Pancreas (tissue), 10 donors: ENCODE data around the gene CES2. TPM values are rescaled to one million over a fixed set of nuclear protein-coding genes. Genes with fewer than 3 reads are reported as not detected.

Source experiments
- ATAC-seq, 4 donors: fragments of 200-7000 bp; cut with Tn5 transposase; one replicate each; pipeline versions ENCODE4 v1.8.0 to v1.9.1; 2020; ENCODE audit warnings: mild to moderate bottlenecking in 4 of 4, moderate library complexity in 4 of 4
- DNase-seq, 6 donors: peaks; one replicate each; pipeline ENCODE4 v3.0.0-alpha.2; 2020
- FAIRE-seq: peaks from 2 replicates; lab custom pipeline; 2012; peaks lifted over from hg19 to GRCh38; lab: Jason Lieb, UNC
- H3K27ac ChIP-seq, 4 donors: fragments of 200-600 bp; sonication (generic); 1 replicate in 3 of 4; 2 replicates in 1 of 4; pipeline versions ENCODE4 v1.5.0 to v1.8.0; 2020
- H3K27me3 ChIP-seq, 4 donors: fragments of 200-600 bp; one replicate each; pipeline ENCODE4 v1.8.0; 2021
- H3K36me3 ChIP-seq, 3 donors: fragments of 200-600 bp; sonication (generic) in 1 of 3; one replicate each; pipeline versions ENCODE4 v1.5.0 to v1.8.0; 2020 to 2021
- H3K4me1 ChIP-seq, 3 donors: fragments of 200-600 bp; one replicate each; pipeline ENCODE4 v1.8.0; 2021
- H3K4me3 ChIP-seq, 4 donors: fragments of 200-600 bp; sonication (generic) in 2 of 4; one replicate each; pipeline versions ENCODE4 v1.5.0 to v1.8.0; 2020 to 2021
- H3K9me3 ChIP-seq, 4 donors: fragments of 200-600 bp; one replicate each; pipeline ENCODE4 v1.8.0; 2021
- CTCF ChIP-seq, 4 donors: fragments of 200-600 bp; sonication (generic) in 3 of 4; IDR thresholded peaks; one replicate each; pipeline versions ENCODE4 v1.5.0 to v1.8.0; 2021; ENCODE audit warnings: antibody characterized with exemption in 4 of 4
- WGBS, 2 donors: extraction: QIAGEN DNeasy Blood & Tissue Kit; methylation state at CpG; one replicate each; pipeline ENCODE4 v1.1.7; 2013; 5-methylcytosine and 5-hydroxymethylcytosine counted together
- intact Hi-C, 3 donors: fragments of 100-400 bp; cut with DNase I; formaldehyde crosslinking; loops; one replicate each; pipeline versions ENCODE4 v1.11.1 to v1.14.2; 2022
- polyA plus RNA-seq, 2 donors: library from polyadenylated mRNA; stranded (reverse); fragments of 200-250 nt; gene quantifications; one replicate each; pipeline ENCODE4 v1.2.3, GENCODE V29; 2013
- total RNA-seq, 6 donors: library from RNA; stranded (reverse); fragmentation: NEBNext Ultra II Directional in 4 of 6; extraction: Animal tissue kit (Norgen Biotek cat#: 25700) in 4 of 6; gene quantifications; one replicate each; pipeline versions ENCODE4 v1.2.1 to v1.2.4, GENCODE V29; 2021 to 2023
- donor health status: healthy with polysubstance abuse.
- donor health status: DM: no; HTN: no; CAD: no; lungs with moderate emphysema.
- donor health status: DM: no; HTN: no; CAD: no.
- donor health status: control.
- donor health status: control.
- donor health status: Bipolar disorder and iron deficiency.
- donor health status: DM: yes; HTN: yes; CAD: no.
- donor health status: DM: no; HTN: no; CAD: no.
- donor health status: DM: no; HTN: no; CAD: no.
- donor health status: DM: yes; HTN: yes; CAD: no.

The CES2 gene
- total and polyA plus RNA-seq, 8 donors, result 14.3 to 23.1 (median 17.3) TPM

DNA sequence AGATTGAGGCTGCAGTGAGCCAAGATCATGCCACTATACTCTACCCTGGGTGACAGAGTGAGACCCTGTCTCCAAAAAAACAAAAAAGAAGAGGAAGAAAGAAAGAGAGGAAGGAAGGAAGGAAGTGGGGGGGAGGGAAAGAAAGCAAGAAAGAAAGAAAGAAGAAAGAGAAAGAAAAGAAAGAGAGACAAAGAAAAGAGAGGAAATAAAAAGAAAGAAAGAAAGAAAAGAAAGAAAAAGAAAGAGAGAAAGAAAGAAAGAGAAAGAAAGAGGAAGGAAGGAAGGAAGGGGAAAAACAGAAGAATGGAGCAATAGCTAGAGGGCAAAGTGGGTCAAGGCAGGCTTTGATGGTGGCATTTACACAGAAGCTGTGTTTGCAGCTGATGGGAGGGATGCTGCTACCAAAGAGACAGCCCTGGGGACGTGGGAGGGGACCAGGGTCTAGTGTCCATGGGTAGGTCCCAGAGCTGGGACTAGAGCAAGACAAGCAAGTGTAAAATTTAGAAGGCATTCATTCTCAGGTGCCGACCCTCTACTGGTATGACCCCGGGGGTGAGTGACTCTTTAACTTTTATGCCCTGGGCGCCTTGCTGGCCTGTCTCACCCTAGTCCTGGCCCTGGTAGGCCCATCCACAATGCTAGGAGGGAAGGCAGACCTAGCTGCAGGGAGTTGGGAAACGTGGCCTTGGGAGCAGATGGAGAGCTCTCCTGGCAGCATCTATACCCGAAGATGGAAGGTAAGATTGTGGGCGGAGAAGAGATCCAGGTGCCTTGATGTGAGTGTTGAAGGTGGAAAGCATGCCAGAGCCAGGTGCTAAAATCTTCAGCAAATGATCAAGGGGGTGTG, 23.8 kb downstream of the CES2 start:
- ATAC-seq (peak in 3 of 4 donors; percentile 39 to 68 (median 59)), FAIRE-seq (no peak), DNase-seq (peak in 2 of 6 donors; percentile 38 to 51)
- H3K27ac ChIP-seq, result no peak overlapping the region
- WGBS, 2 donors, result 51 to 56% methylated on average over 7 of the region's 7 CpGs
- TF ChIP-seq CTCF (IDR thresholded peaks at IDR 0.05), result no peak
- no peak overlapping the region for H3K4me3 ChIP-seq
- no peaks in the 10 kb centered on the region for H3K9me3 ChIP-seq
- intact Hi-C loops, result loop anchor here in 1 of 3 donors (10.0 kb wide), 1 partner anchor 54 kb away; no protein-coding TSS in a partner anchor
- H3K36me3 ChIP-seq, result no peaks in the 10 kb centered on the region
- H3K4me1 ChIP-seq, result no peaks in the 10 kb centered on the region
- H3K27me3 ChIP-seq, result no peaks in the 10 kb centered on the region

DNA sequence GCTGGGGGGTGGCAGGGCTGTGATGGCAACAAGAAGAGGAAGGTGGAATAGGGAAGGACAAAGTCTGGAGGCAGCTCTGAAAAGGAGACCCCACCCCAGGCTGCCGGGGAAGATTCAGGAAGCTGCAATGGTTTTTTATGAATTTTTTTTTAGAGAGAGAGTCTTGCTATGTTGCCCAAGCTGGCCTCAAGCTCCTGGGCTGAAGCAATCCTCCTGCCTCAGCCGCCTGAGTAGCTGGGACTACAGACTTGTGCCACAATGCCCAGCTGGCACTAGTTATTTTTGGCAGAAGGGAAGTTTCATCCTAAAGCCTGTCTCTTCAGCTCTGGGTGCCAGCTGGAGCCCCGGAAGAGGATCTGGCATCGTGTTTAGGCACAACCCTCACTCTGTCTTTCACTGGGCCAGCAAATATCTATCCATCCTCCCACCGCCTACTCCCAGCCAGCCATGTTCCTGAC, 24.4 kb downstream of the CES2 start:
- no peak for DNase-seq
- Histone ChIP-seq H3K27me3 (no peaks in the 10 kb centered on the region), H3K36me3 (no peaks in the 10 kb centered on the region), H3K4me1 (no peaks in the 10 kb centered on the region), H3K4me3 (no peak overlapping the region), H3K27ac (no peak overlapping the region), H3K9me3 (no peaks in the 10 kb centered on the region)
- FAIRE-seq, result no peak
- TF ChIP-seq CTCF (IDR thresholded peaks at IDR 0.05), result no peak
- intact Hi-C loops, result loop anchor here in 1 of 3 donors (10.0 kb wide), 1 partner anchor 55 kb away; no protein-coding TSS in a partner anchor
- WGBS, 2 donors, result 55 to 63% methylated on average over 5 of the region's 5 CpGs
- ATAC-seq, result peak in 2 of 4 donors; percentile 2 to 18

DNA sequence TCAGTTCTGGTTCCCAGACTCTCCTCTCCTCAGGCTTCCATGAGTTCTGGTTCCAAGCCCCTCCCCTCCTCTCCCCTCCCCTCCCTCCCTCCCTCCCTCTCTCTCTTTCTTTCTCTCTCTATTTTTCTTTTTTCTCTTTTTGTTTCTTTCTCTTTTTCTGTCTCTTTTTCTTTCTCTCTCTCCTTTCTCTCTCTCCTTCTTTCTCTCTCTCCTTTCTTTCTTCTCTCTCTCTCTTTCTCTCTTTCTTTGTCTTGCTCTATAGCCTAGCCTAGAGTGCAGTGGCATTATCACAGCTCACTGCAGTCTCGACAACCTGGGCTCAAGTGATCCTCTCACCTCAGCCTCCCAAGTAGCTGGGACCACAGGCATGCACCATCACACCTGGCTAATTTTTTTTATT, 25.0 kb downstream of the CES2 start:
- Histone ChIP-seq H3K9me3 (no peaks in the 10 kb centered on the region), H3K27ac (no peak overlapping the region), H3K4me3 (no peak overlapping the region), H3K36me3 (no peaks in the 10 kb centered on the region), H3K27me3 (no peaks in the 10 kb centered on the region), H3K4me1 (no peaks in the 10 kb centered on the region)
- FAIRE-seq (no peak), ATAC-seq (no peak), DNase-seq (no peak)
- no peak for TF ChIP-seq CTCF (IDR thresholded peaks at IDR 0.05)
- WGBS, 2 donors, result 65 to 83% methylated on average over 1 of the region's 1 CpG
- intact Hi-C loops, result no loop called here

GRCh38 chr16:66961065-66961744, 25.9 kb downstream of the CES2 start, which contains the start of gene CES3:
TSS of gene CES3 (plus strand) at chr16:66961266. CDS start at chr16:66961308, 42 bp downstream.
- H3K27ac ChIP-seq, result peak within 1 kb of the TSS in 1 of 4 donors; percentile 46
- ATAC-seq (peak; percentile 85 to 93 (median 91)), DNase-seq (peak; percentile 63 to 89 (median 78)), FAIRE-seq (no peak)
- H3K36me3 ChIP-seq, result no peaks in the 10 kb centered on the region
- H3K4me1 ChIP-seq, result no peaks in the 10 kb centered on the region
- no peaks in the 10 kb centered on the region for H3K9me3 ChIP-seq
- TF ChIP-seq CTCF (IDR thresholded peaks at IDR 0.05), result peak; percentile 28 to 71 (median 54)
- peak within 1 kb of the TSS in 3 of 4 donors; percentile 15 to 29 (median 19) for H3K4me3 ChIP-seq
- no peaks in the 10 kb centered on the region for H3K27me3 ChIP-seq
- 53 to 60% methylated on average over 16 of the region's 16 CpGs for WGBS, 2 donors
- intact Hi-C loops, result no loop called here
